HCT116 (cell line): ENCODE measurements around the gene ZBTB26. TPM values are rescaled to one million over a fixed set of nuclear protein-coding genes. Genes with fewer than 3 reads are reported as not detected.
"Not testable (repeated sequence)": the region's sequence is repeated elsewhere in the genome, so short reads cannot be mapped to it uniquely, and the experiment has no call there.

Experiments
- ATAC-seq: fragments of 200-7000 bp; cut with Tn5 transposase; 2 replicates; pipeline ENCODE4 v1.9.1; 2020; ENCODE audit warnings: mild to moderate bottlenecking, moderate library complexity
- BruUV-seq: library from RNA; stranded (reverse); fragments of 400-500 nt; replicated peaks from 2 replicates; lab custom pipeline; 2021; lab: Mats Ljungman, UMichigan
- CTCF ChIA-PET: fragments of 300-600 bp; sonication (Branson Sonifier 250); formaldehyde crosslinking; loops from one replicate; lab custom pipeline; 2021; ENCODE audit warnings: antibody characterized with exemption; lab: Charles Lee
- POLR2A ChIA-PET: fragments of 300-600, 350-600 bp; sonication (Branson Sonifier 250); formaldehyde crosslinking; loops from one replicate; lab custom pipeline; 2021; ENCODE audit warnings: antibody characterized with exemption; lab: Charles Lee
- RAD21 ChIA-PET, 2 experiments: fragments of 300-600 bp; sonication (Branson Sonifier 250); formaldehyde crosslinking; loops; one replicate each; lab custom pipeline; 2023; ENCODE audit warnings: low total read pairs in 2 of 2; ENCODE audit not compliant: uncharacterized antibody in 2 of 2, unreplicated experiment in 2 of 2, low non-redundant PET in 1 of 2; lab: Charles Lee
- DNase-seq: peaks from one replicate; pipeline ENCODE4 v3.0.0-alpha.2; 2010; ENCODE audit warnings: low read depth, low spot score
- H2AFZ ChIP-seq: fragments of 200-600 bp; shearing (Covaris generic), sonication (generic); 2 replicates; pipeline ENCODE4 v1.6.1; 2017; ENCODE audit warnings: low read depth, mixed run types, mixed read lengths, antibody characterized with exemption, low read length; ENCODE audit not compliant: poor library complexity, severe bottlenecking
- H3K27ac ChIP-seq: 2 replicates; pipeline ENCODE4 v1.5.1; 2012; ENCODE audit warnings: low read depth, low read length
- H3K27me3 ChIP-seq: fragments of 200-600 bp; sonication (generic); 2 replicates; pipeline ENCODE4 v1.6.1; 2016; ENCODE audit warnings: mixed run types, low read length, mixed read lengths; ENCODE audit not compliant: insufficient read depth
- H3K36me3 ChIP-seq, 2 experiments: fragments of 200-500 bp in 1 of 2; fragments of 200-600 bp in 1 of 2; sonication (Bioruptor generic) in 1 of 2; sonication (generic) in 1 of 2; 2 replicates each; pipeline versions ENCODE4 v1.5.1 to v1.6.1; 2014 to 2016; ENCODE audit warnings: low read length in 2 of 2, inconsistent platforms in 1 of 2, mixed read lengths in 1 of 2, mixed run types in 1 of 2; ENCODE audit not compliant: insufficient read depth in 2 of 2, control insufficient read depth in 1 of 2
- H3K4me1 ChIP-seq, 2 experiments: fragments of 200-600 bp in 1 of 2; sonication (generic) in 1 of 2; 2 replicates each; pipeline versions ENCODE4 v1.5.1 to v1.6.1; 2012 to 2017; ENCODE audit warnings: low read length in 2 of 2, inconsistent platforms in 1 of 2, mild to moderate bottlenecking in 1 of 2, mixed read lengths in 1 of 2, mixed run types in 1 of 2, moderate library complexity in 1 of 2; ENCODE audit not compliant: insufficient read depth in 2 of 2, control insufficient read depth in 1 of 2
- H3K4me2 ChIP-seq: fragments of 200-600 bp; sonication (generic); 2 replicates; pipeline ENCODE4 v1.6.1; 2017; ENCODE audit warnings: mixed run types, low read length, mixed read lengths
- H3K4me3 ChIP-seq, 2 experiments: fragments of 200-600 bp in 1 of 2; sonication (generic) in 1 of 2; replicated peaks in 1 of 2; 2 replicates each; pipeline ENCODE4 v1.5.1; 2011 to 2016; ENCODE audit warnings: low read length in 2 of 2, control low read depth in 1 of 2, low read depth in 1 of 2, mild to moderate bottlenecking in 1 of 2, mixed read lengths in 1 of 2, mixed run types in 1 of 2
- H3K79me2 ChIP-seq: fragments of 200-600 bp; sonication (generic); 2 replicates; pipeline ENCODE4 v1.6.1; 2017; ENCODE audit warnings: mild to moderate bottlenecking, mixed run types, low read length, moderate library complexity, mixed read lengths; ENCODE audit not compliant: insufficient read depth
- H3K9ac ChIP-seq: fragments of 200-600 bp; sonication (generic); 2 replicates; pipeline ENCODE4 v1.6.1; 2016; ENCODE audit warnings: low read length, mixed read lengths
- H3K9me2 ChIP-seq: fragments of 200-600 bp; sonication (generic), shearing (Covaris generic); 2 replicates; pipeline ENCODE4 v1.6.1; 2017; ENCODE audit warnings: mixed run types, mild to moderate bottlenecking, moderate library complexity; ENCODE audit not compliant: insufficient read depth
- H3K9me3 ChIP-seq, 2 experiments: fragments of 200-500 bp in 1 of 2; fragments of 200-600 bp in 1 of 2; sonication (Bioruptor generic) in 1 of 2; sonication (generic) in 1 of 2; 2 replicates each; pipeline ENCODE4 v1.6.1; 2014 to 2017; ENCODE audit warnings: low read length in 2 of 2, mixed read lengths in 2 of 2, inconsistent platforms in 1 of 2, low read depth in 1 of 2, mild to moderate bottlenecking in 1 of 2, mixed run types in 1 of 2, moderate library complexity in 1 of 2; ENCODE audit not compliant: control insufficient read depth in 1 of 2, insufficient read depth in 1 of 2
- H4K20me1 ChIP-seq: fragments of 200-600 bp; sonication (generic), shearing (Covaris generic); 2 replicates; pipeline ENCODE4 v1.6.1; 2017; ENCODE audit warnings: mixed run types, mild to moderate bottlenecking, moderate library complexity; ENCODE audit not compliant: insufficient read depth
- ATF3 ChIP-seq: IDR thresholded peaks from 2 replicates; pipeline ENCODE4 v1.6.1; 2012
- EGR1 ChIP-seq: IDR thresholded peaks from 2 replicates; pipeline ENCODE4 v1.6.1; 2012; ENCODE audit warnings: low read depth
- EZH2 ChIP-seq: fragments of 200-600 bp; sonication (generic); IDR thresholded peaks from 2 replicates; pipeline ENCODE4 v1.6.1; 2017; ENCODE audit warnings: antibody characterized with exemption, mixed run types
- MAX ChIP-seq: IDR thresholded peaks from 2 replicates; pipeline ENCODE4 v1.6.1; 2012
- REST ChIP-seq: IDR thresholded peaks from 2 replicates; pipeline ENCODE4 v1.6.1; 2012; ENCODE audit warnings: low read depth
- TCF7L2 ChIP-seq: IDR thresholded peaks from 2 replicates; pipeline ENCODE4 v1.7.0; 2011; ENCODE audit warnings: borderline replicate concordance, inconsistent platforms; ENCODE audit not compliant: insufficient read depth, insufficient read length; ENCODE audit errors: extremely low read depth
- intact Hi-C: fragments of 100-400 bp; cut with micrococcal nuclease; formaldehyde crosslinking; loops from 2 replicates; pipeline ENCODE4 v1.10.0; 2022
- total RNA-seq: library from RNA; stranded (reverse); gene quantifications from one replicate; pipeline ENCODE4 v1.2.1, GENCODE V29; 2021; ENCODE audit not compliant: unreplicated experiment

The ZBTB26 gene
- total RNA-seq, 1 experiment from 2014 or later, result 5.5 TPM

GRCh38 chr9:122912964-122913673 lies 18.2 kb downstream of the ZBTB26 start, which contains the start of gene ZBTB6 (continued):
- TF ChIP-seq MAX, result peak; percentile 43
- no peak for TF ChIP-seq EZH2
- peak; percentile 63 for TF ChIP-seq TCF7L2
- no peak for TF ChIP-seq ATF3

GRCh38 chr9:122912671-122912963 lies 18.7 kb downstream of the ZBTB26 start:
- no peaks in the 10 kb centered on the region for H3K27me3 ChIP-seq
- DNase-seq, result no peak
- H3K4me1 ChIP-seq, result peaks cover 7 to 13% of the 10 kb centered on the region in 2 experiments; a peak in 3 of 4 replicates
- H3K9me2 ChIP-seq, result no peaks in the 10 kb centered on the region
- CTCF ChIA-PET, result interaction anchor here (0.8 to 1.6 kb wide), 3 partner anchors 28 to 438 kb away, joined by 3 to 6 read pairs (median 4); partner anchors contain the start of gene RABGAP1
- H3K4me2 ChIP-seq, result peak overlapping the region; percentile 86
- RAD21 ChIA-PET, result interaction anchor here in 1 of 2 experiments (1.1 kb wide), 1 partner anchor 19 kb away, joined by 3 read pairs; the partner anchor contains the start of gene ZBTB26
- TF ChIP-seq REST, result no peak
- no peak for TF ChIP-seq EGR1
- TF ChIP-seq ATF3, result no peak
- H4K20me1 ChIP-seq, result no peaks in the 10 kb centered on the region
- intact Hi-C loops, result loop anchor here (2.0 kb wide), 1 partner anchor 28 kb away; the partner anchor contains the start of gene RABGAP1
- no peaks in the 10 kb centered on the region for H3K9me3 ChIP-seq
- POLR2A ChIA-PET, result interaction anchor here (0.5 to 3.3 kb wide), 6 partner anchors 7 to 646 kb away, joined by 3 to 19 read pairs (median 6); partner anchors contain the start of genes RABGAP1, RC3H2 and ZBTB26
- peak overlapping the region; percentile 73 for H3K27ac ChIP-seq
- H2AFZ ChIP-seq, result no peak overlapping the region
- H3K4me3 ChIP-seq, result peak overlapping the region; percentile 61 to 95
- ATAC-seq, result no peak
- peaks cover 55% of the 10 kb centered on the region for H3K79me2 ChIP-seq
- peak overlapping the region; percentile 79 for H3K9ac ChIP-seq
- BruUV-seq, result TSS peak; percentile 53
- peaks cover 11 to 12% of the 10 kb centered on the region in 2 experiments; a peak in 3 of 4 replicates for H3K36me3 ChIP-seq

GRCh38 chr9:122906122-122906521 lies 25.2 kb downstream of the ZBTB26 start:
- POLR2A ChIA-PET, H3K36me3 ChIP-seq, ATAC-seq, H4K20me1 ChIP-seq, H3K9me3 ChIP-seq, H2AFZ ChIP-seq, RAD21 ChIA-PET, BruUV-seq, H3K4me2 ChIP-seq, H3K9me2 ChIP-seq, H3K9ac ChIP-seq, DNase-seq, CTCF ChIA-PET, H3K27ac ChIP-seq, H3K4me3 ChIP-seq, H3K27me3 ChIP-seq: not testable (repeated sequence)
- intact Hi-C loops, result loop anchor here (10.0 kb wide), 1 partner anchor 89 kb away; no protein-coding TSS in a partner anchor
- H3K4me1 ChIP-seq, result peaks cover 0 to 16% of the 10 kb centered on the region in 2 experiments; a peak in 2 of 4 replicates
- peaks cover 67% of the 10 kb centered on the region for H3K79me2 ChIP-seq
